Mesendoderm (in vitro differentiated cells): ENCODE data around the gene ACD.
A peak's percentile ranks its signal among the peaks of the same experiment; 100 is the strongest.

ENCODE experiments used
- DNase-seq: peaks from one replicate; pipeline ENCODE4 v3.0.0; 2013
- H2AK5ac ChIP-seq: 2 replicates; pipeline ENCODE4 v1.6.1; 2013; ENCODE audit warnings: low read length, inconsistent platforms
- H2BK120ac ChIP-seq: 2 replicates; pipeline ENCODE4 v1.6.1; 2013; ENCODE audit warnings: low read depth, mild to moderate bottlenecking, low read length, moderate library complexity, mixed read lengths
- H2BK15ac ChIP-seq: replicated peaks from 2 replicates; pipeline ENCODE4 v1.6.1; 2013; ENCODE audit warnings: low read depth, mild to moderate bottlenecking, moderate library complexity
- H2BK5ac ChIP-seq: 2 replicates; pipeline ENCODE4 v1.6.1; 2013; ENCODE audit warnings: low read length, inconsistent platforms
- H3K18ac ChIP-seq: 2 replicates; pipeline ENCODE4 v1.6.1; 2013; ENCODE audit warnings: mild to moderate bottlenecking, low read length, mixed read lengths
- H3K23ac ChIP-seq: one replicate; pipeline ENCODE4 v1.6.1; 2013; ENCODE audit warnings: low read length
- H3K27ac ChIP-seq: 2 replicates; pipeline ENCODE4 v1.5.1; 2013; ENCODE audit warnings: low read depth, mild to moderate bottlenecking, inconsistent platforms, low read length, moderate library complexity
- H3K27me3 ChIP-seq: 2 replicates; pipeline ENCODE4 v1.6.1; 2013; ENCODE audit warnings: low read length, control low read depth, mild to moderate bottlenecking, inconsistent platforms; ENCODE audit not compliant: insufficient read depth, poor library complexity
- H3K36me3 ChIP-seq: 2 replicates; pipeline ENCODE4 v1.6.1; 2013; ENCODE audit warnings: low read length, inconsistent platforms; ENCODE audit not compliant: control insufficient read depth, insufficient read depth
- H3K4ac ChIP-seq: one replicate; pipeline ENCODE4 v1.6.1; 2013; ENCODE audit warnings: low read depth, mild to moderate bottlenecking, low read length, moderate library complexity
- H3K4me1 ChIP-seq: 2 replicates; pipeline ENCODE4 v1.6.1; 2013; ENCODE audit warnings: low read depth, low read length, inconsistent platforms; ENCODE audit not compliant: control insufficient read depth
- H3K4me2 ChIP-seq: 2 replicates; pipeline ENCODE4 v1.6.1; 2013; ENCODE audit warnings: low read length
- H3K4me3 ChIP-seq: 2 replicates; pipeline ENCODE4 v1.5.1; 2013; ENCODE audit warnings: mild to moderate bottlenecking, low read length
- H3K56ac ChIP-seq: one replicate; pipeline ENCODE4 v1.6.1; 2013; ENCODE audit warnings: low read length
- H3K79me1 ChIP-seq: 2 replicates; pipeline ENCODE4 v1.6.1; 2013; ENCODE audit warnings: low read length, inconsistent platforms
- H3K79me2 ChIP-seq: 2 replicates; pipeline ENCODE4 v1.6.1; 2013; ENCODE audit warnings: mild to moderate bottlenecking, low read length; ENCODE audit not compliant: control insufficient read depth, insufficient read depth
- H3K9ac ChIP-seq: 2 replicates; pipeline ENCODE4 v1.6.1; 2013; ENCODE audit warnings: low read length, inconsistent platforms
- H4K5ac ChIP-seq: one replicate; pipeline ENCODE4 v1.6.1; 2013; ENCODE audit warnings: low read length
- H4K8ac ChIP-seq: one replicate; pipeline ENCODE4 v1.6.1; 2013; ENCODE audit warnings: low read depth, mild to moderate bottlenecking, control low read depth, low read length, moderate library complexity
- WGBS: extraction: QIAGEN DNeasy Blood & Tissue Kit; methylation state at CpG from one replicate; pipeline ENCODE4 v1.1.7; 2013; ENCODE audit warnings: low lambda C conversion rate, missing lambda C conversion rate; ENCODE audit not compliant: insufficient coverage; ENCODE audit errors: extremely low coverage; 5-methylcytosine and 5-hydroxymethylcytosine counted together

ACD gene

DNA sequence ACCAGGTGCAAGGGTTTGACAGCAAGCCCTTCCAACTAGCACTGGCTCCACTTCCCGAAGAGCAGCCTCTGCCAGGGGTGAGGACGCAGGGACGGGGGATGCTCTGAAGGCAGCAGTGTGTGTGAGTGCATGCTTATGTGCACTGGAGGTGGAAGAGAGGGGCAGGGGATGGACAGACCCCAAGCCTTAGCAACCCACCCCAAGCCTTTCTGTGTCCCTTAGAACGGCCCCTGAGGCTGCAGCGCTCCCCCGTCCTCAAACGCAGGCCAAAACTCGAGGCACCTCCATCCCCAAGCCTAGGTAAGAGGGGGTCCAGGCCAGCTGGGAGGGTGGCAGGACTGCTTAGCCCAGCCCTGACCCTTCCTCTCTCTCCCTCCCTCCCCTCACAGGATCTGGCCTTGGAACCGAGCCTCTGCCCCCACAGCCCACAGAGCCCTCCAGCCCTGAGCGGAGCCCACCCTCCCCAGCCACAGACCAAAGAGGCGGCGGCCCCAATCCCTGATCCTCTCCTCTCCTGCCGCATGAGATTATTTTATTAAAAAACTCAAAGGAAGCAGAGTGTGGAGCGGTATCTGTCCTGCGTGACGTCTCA lies 2.9 kb downstream of the ACD start:
- Histone ChIP-seq H3K9ac (no peak overlapping the region), H4K5ac (no peak overlapping the region), H3K79me1 (peaks cover 4% of the 10 kb centered on the region), H3K79me2 (peaks cover 2% of the 10 kb centered on the region), H2AK5ac (no peak overlapping the region), H3K4me3 (no peak overlapping the region), H3K27ac (no peak overlapping the region), H3K4me1 (no peaks in the 10 kb centered on the region), H2BK120ac (no peak overlapping the region), H3K4me2 (no peak overlapping the region), H3K56ac (no peak overlapping the region), H3K36me3 (no peaks in the 10 kb centered on the region), H3K4ac (no peak overlapping the region), H3K27me3 (no peaks in the 10 kb centered on the region), H3K23ac (no peak overlapping the region), H2BK5ac (no peak overlapping the region), H2BK15ac (no peak overlapping the region), H4K8ac (no peak overlapping the region), H3K18ac (no peak overlapping the region)
- WGBS = no CpG with 5 or more reads among the region's 16 CpGs
- no peak for DNase-seq

DNA sequence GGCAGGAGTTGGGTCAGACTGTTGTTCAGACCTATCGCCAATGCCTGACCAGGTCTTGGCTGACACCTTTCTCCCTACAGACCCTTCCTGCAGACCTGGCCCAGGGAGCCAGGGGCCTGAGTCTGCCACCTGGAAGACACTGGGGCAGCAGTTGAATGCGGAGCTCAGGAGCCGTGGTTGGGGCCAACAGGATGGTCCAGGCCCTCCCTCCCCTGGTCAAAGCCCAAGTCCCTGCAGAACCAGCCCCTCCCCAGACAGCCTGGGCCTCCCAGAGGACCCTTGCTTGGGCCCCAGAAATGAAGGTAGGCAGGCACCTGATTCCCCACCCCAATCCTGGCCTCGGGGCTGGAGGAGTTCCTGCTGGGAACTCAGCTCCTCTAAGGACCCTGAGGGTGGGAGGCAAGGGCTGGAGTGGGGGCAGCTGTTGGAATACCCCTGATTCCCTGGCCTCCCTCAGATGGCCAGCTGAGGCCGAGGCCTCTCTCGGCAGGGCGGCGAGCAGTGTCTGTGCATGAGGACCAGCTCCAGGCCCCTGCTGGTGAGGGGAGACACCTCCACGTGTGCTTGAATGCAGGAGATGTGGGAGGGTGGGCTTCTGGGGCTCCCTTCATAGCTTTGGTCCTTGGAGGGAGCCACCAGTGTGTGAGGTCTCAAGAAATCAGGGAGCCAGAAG lies 3.6 kb downstream of the ACD start:
- no peak overlapping the region for H2BK15ac ChIP-seq
- H3K27ac ChIP-seq = no peak overlapping the region
- no peak overlapping the region for H2BK120ac ChIP-seq
- no peak overlapping the region for H3K4me3 ChIP-seq
- peaks cover 2% of the 10 kb centered on the region for H3K79me2 ChIP-seq
- no peaks in the 10 kb centered on the region for H3K36me3 ChIP-seq
- no peak overlapping the region for H4K5ac ChIP-seq
- DNase-seq = no peak
- WGBS = no CpG with 5 or more reads among the region's 9 CpGs
- H2BK5ac ChIP-seq = no peak overlapping the region
- H3K18ac ChIP-seq = no peak overlapping the region
- no peak overlapping the region for H3K4ac ChIP-seq
- peaks cover 4% of the 10 kb centered on the region for H3K79me1 ChIP-seq
- H3K23ac ChIP-seq = no peak overlapping the region
- H3K27me3 ChIP-seq = no peaks in the 10 kb centered on the region
- H3K9ac ChIP-seq = no peak overlapping the region
- H3K4me2 ChIP-seq = no peak overlapping the region
- H4K8ac ChIP-seq = no peak overlapping the region
- no peak overlapping the region for H3K56ac ChIP-seq
- H3K4me1 ChIP-seq = no peaks in the 10 kb centered on the region
- H2AK5ac ChIP-seq = no peak overlapping the region

- no CpG with 5 or more reads among the region's 4 CpGs for WGBS
- no peak overlapping the region for H3K23ac ChIP-seq
- no peak overlapping the region for H2BK5ac ChIP-seq
- no peak overlapping the region for H2BK120ac ChIP-seq
- H3K4me3 ChIP-seq = no peak overlapping the region
- H3K79me2 ChIP-seq = peaks cover 2% of the 10 kb centered on the region
- H3K79me1 ChIP-seq = peaks cover 4% of the 10 kb centered on the region
- H3K27ac ChIP-seq = no peak overlapping the region
- no peak overlapping the region for H4K5ac ChIP-seq
- no peak overlapping the region for H3K56ac ChIP-seq
- H3K18ac ChIP-seq = no peak overlapping the region
- no peaks in the 10 kb centered on the region for H3K36me3 ChIP-seq
- no peak overlapping the region for H3K4me2 ChIP-seq
- no peaks in the 10 kb centered on the region for H3K27me3 ChIP-seq
- no peak overlapping the region for H3K9ac ChIP-seq
- H2AK5ac ChIP-seq = no peak overlapping the region
- H3K4ac ChIP-seq = no peak overlapping the region
- H3K4me1 ChIP-seq = no peaks in the 10 kb centered on the region
- H2BK15ac ChIP-seq = no peak overlapping the region
- no peak for DNase-seq
- no peak overlapping the region for H4K8ac ChIP-seq
Measured at GRCh38 chr16:67655363-67655762, 4.7 kb downstream of the ACD start.

DNA sequence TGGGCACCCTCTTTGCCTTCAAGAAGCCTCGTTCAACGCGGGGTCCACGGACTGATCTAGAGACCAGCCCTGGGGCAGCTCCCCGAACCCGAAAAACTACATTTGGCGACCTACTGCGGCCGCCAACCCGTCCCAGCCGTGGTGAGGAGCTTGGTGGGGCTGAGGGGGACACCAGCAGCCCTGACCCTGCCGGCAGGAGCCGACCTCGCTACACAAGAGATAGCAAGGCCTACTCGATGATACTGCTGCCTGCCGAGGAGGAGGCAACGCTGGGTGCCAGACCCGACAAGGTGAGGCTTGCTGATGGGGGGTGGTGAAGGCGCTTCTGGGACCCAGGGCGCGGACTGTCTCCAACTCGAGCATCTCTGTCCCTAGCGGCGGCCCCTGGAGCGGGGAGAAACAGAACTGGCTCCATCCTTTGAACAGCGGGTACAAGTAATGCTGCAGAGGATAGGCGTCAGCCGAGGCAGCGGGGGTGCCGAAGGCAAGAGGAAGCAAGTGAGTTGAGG lies 5.6 kb downstream of the ACD start:
- Histone ChIP-seq H2BK120ac (no peak overlapping the region), H3K79me1 (peaks cover 4% of the 10 kb centered on the region), H3K27me3 (no peaks in the 10 kb centered on the region), H4K8ac (no peak overlapping the region), H3K4me2 (no peak overlapping the region), H3K18ac (no peak overlapping the region), H3K4ac (no peak overlapping the region), H3K4me3 (no peak overlapping the region), H4K5ac (no peak overlapping the region), H3K79me2 (peaks cover 2% of the 10 kb centered on the region), H3K27ac (no peak overlapping the region), H2AK5ac (no peak overlapping the region), H3K9ac (no peak overlapping the region), H2BK5ac (no peak overlapping the region), H3K56ac (no peak overlapping the region), H3K36me3 (no peaks in the 10 kb centered on the region), H2BK15ac (no peak overlapping the region), H3K23ac (no peak overlapping the region), H3K4me1 (no peaks in the 10 kb centered on the region)
- no peak for DNase-seq
- no CpG with 5 or more reads among the region's 30 CpGs for WGBS

DNA sequence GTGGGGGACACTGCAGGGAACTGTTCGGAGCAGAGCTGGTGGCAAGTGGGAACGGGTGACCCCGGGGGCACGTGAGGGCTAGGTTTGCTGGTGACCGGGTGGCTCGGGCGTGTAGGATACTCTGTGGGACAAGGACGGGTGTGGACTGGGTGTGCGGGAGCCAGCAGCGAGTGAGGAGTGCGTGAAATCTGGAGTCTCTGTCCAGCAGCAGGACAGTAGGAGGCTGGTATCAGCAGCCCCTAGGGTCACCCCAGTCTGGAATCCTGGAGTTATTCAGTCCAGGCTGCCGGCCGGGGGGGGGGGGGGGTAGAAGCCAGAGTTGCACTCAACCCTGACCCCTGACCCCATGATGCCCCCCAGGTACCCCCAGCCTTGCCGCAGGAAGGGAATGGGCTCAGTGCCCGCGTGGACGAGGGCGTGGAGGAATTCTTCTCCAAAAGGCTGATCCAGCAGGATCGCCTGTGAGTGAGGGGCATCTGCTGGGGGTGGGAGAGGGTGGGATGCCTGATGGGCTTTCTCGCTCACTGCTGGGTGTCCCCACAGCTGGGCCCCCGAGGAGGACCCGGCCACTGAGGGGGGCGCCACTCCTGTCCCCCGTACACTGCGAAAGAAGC lies 6.2 kb downstream of the ACD start:
- H2BK120ac ChIP-seq = no peak overlapping the region
- H3K36me3 ChIP-seq = no peaks in the 10 kb centered on the region
- H3K4me1 ChIP-seq = peaks cover 2% of the 10 kb centered on the region
- H3K4me2 ChIP-seq = peak overlapping the region; percentile 47
- H3K56ac ChIP-seq = no peak overlapping the region
- no peak overlapping the region for H2BK5ac ChIP-seq
- H3K18ac ChIP-seq = no peak overlapping the region
- no peak overlapping the region for H3K4me3 ChIP-seq
- H3K23ac ChIP-seq = no peak overlapping the region
- no peak for DNase-seq
- H3K79me1 ChIP-seq = peaks cover 2% of the 10 kb centered on the region
- no peak overlapping the region for H4K5ac ChIP-seq
- no peaks in the 10 kb centered on the region for H3K27me3 ChIP-seq
- no peak overlapping the region for H2AK5ac ChIP-seq
- peaks cover under 1% of the 10 kb centered on the region for H3K79me2 ChIP-seq
- H3K4ac ChIP-seq = no peak overlapping the region
- H3K9ac ChIP-seq = no peak overlapping the region
- no peak overlapping the region for H3K27ac ChIP-seq
- no CpG with 5 or more reads among the region's 25 CpGs for WGBS
- no peak overlapping the region for H4K8ac ChIP-seq
- no peak overlapping the region for H2BK15ac ChIP-seq
